Measurements from ENCODE around the gene IFNK.

DNA sequence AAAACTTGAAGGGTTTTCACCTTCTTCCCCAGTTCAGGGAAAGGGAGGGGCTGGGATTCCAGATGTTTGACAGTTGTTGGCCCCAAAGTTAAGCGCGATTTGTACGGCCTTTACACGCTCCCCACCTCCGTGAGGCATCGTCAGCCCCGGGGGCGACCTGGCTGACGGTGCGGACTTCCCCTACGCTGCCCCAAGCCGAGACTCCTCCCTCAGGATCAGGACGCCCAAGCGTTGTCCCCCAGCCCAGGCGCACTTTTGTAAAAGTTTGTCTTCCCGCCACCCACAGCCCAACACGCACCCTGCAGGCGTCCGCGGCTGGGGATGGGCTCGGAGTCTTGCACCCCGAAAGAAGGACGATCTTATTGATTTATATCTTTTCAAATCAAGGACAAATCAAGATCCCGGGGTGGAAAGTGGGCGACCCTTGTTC is 4.8 kb downstream of the IFNK start:
- TF ChIP-seq, protein P1, sequence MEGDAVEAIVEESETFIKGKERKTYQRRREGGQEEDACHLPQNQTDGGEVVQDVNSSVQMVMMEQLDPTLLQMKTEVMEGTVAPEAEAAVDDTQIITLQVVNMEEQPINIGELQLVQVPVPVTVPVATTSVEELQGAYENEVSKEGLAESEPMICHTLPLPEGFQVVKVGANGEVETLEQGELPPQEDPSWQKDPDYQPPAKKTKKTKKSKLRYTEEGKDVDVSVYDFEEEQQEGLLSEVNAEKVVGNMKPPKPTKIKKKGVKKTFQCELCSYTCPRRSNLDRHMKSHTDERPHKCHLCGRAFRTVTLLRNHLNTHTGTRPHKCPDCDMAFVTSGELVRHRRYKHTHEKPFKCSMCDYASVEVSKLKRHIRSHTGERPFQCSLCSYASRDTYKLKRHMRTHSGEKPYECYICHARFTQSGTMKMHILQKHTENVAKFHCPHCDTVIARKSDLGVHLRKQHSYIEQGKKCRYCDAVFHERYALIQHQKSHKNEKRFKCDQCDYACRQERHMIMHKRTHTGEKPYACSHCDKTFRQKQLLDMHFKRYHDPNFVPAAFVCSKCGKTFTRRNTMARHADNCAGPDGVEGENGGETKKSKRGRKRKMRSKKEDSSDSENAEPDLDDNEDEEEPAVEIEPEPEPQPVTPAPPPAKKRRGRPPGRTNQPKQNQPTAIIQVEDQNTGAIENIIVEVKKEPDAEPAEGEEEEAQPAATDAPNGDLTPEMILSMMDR (IDR thresholded peaks at IDR 0.05; ENCODE audit: poor library complexity): peak; percentile 7
- TF ChIP-seq EZH2 (IDR thresholded peaks at IDR 0.05; ENCODE audit: borderline replicate concordance) (no peak), EZH2phosphoT487 (IDR thresholded peaks at IDR 0.05; ENCODE audit: low read depth, severe bottlenecking, unreplicated experiment) (no peak)

Data from hepatocyte (in vitro differentiated cells).